Superior temporal gyrus (tissue), 1 donor: ENCODE data around the gene MGAT5.
"Not testable (repeated sequence)": the region's sequence is repeated elsewhere in the genome, so short reads cannot be mapped to it uniquely, and the experiment has no call there.

Experiments
- DNase-seq: peaks from one replicate; pipeline ENCODE4 v3.0.0-alpha.2; 2016; ENCODE audit errors: extremely low spot score

The MGAT5 gene

GRCh38 chr2:134279417-134279816 lies 25.5 kb downstream of the MGAT5 start:
- no peak for DNase-seq

- DNase-seq, result no peak
Measured at GRCh38 chr2:134280231-134280630, 26.4 kb downstream of the MGAT5 start.

- DNase-seq, result no peak
Measured at GRCh38 chr2:134280726-134281125, 26.9 kb downstream of the MGAT5 start.

GRCh38 chr2:134281815-134282419 lies 28.0 kb downstream of the MGAT5 start:
- DNase-seq, result no peak

GRCh38 chr2:134282629-134283400 lies 28.9 kb downstream of the MGAT5 start:
- no peak for DNase-seq

- no peak for DNase-seq
Measured at GRCh38 chr2:134283661-134284060, 29.8 kb downstream of the MGAT5 start.

GRCh38 chr2:134284119-134284670 lies 30.3 kb downstream of the MGAT5 start:
- DNase-seq, result no peak

- no peak for DNase-seq
Measured at GRCh38 chr2:134287323-134287722, 33.5 kb downstream of the MGAT5 start.

GRCh38 chr2:134288814-134289213 lies 34.9 kb downstream of the MGAT5 start:
- no peak for DNase-seq

GRCh38 chr2:134289225-134289624 lies 35.4 kb downstream of the MGAT5 start:
- no peak for DNase-seq

GRCh38 chr2:134290358-134290757 lies 36.5 kb downstream of the MGAT5 start:
- DNase-seq, result no peak

- no peak for DNase-seq
Measured at GRCh38 chr2:134292514-134292913, 38.6 kb downstream of the MGAT5 start.

GRCh38 chr2:134293719-134294537 lies 40.1 kb downstream of the MGAT5 start:
- DNase-seq, result no peak

- not testable (repeated sequence) for DNase-seq
Measured at GRCh38 chr2:134294598-134294997, 40.7 kb downstream of the MGAT5 start.

GRCh38 chr2:134295441-134295840 lies 41.6 kb downstream of the MGAT5 start:
- DNase-seq, result no peak

- no peak for DNase-seq
Measured at GRCh38 chr2:134296301-134296700, 42.4 kb downstream of the MGAT5 start.

GRCh38 chr2:134299334-134299733 lies 45.5 kb downstream of the MGAT5 start:
- DNase-seq, result no peak

- DNase-seq, result no peak
Measured at GRCh38 chr2:134300585-134300984, 46.7 kb downstream of the MGAT5 start.

GRCh38 chr2:134301099-134301927 lies 47.4 kb downstream of the MGAT5 start:
- no peak for DNase-seq

- DNase-seq, result no peak
Measured at GRCh38 chr2:134301928-134302260, 48.0 kb downstream of the MGAT5 start.

- no peak for DNase-seq
Measured at GRCh38 chr2:134304394-134305108, 50.7 kb downstream of the MGAT5 start.
